ENCODE measurements around the gene ZNF804B.

The ZNF804B gene

DNA sequence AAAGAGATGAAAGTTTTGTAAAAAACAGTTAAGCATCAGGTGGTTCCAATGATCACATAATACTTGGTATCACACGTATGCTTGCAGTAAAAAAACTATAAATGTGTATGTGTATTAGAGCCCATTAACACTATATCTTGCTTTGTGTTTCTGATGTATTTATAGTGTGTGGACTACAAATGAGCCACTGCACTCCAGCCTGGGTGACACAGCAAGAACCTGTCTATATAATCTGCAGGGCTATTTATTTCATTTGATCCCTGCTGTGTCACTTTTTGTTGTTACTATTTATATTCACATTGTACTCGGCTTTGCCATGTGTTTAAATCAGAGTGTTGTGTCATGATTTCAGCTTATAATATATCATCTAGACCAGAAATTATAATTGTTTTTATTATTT, 523.8 kb downstream of the ZNF804B start:
- no peak for DNase-seq (ENCODE audit: low spot score)

DNA sequence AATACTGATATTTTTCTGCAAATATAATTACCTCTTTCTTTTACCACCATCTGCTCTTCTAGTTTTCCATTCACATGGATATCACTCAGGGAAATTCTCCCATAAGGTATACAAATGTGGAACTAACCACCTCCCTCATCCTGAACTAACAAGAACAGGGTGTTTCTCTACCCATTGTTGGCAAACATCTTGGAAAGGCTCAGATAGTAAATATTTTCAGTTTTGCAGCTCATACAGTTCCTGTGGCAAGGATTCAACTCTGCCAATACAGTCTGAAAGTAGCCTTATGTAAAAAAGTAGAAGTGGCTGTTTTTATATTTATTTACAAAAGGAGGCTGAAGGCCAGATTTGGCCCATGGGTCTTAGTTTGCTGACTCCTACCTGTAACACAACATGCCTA, 549.0 kb downstream of the ZNF804B start:
- no peak for DNase-seq (ENCODE audit: low spot score)

DNA sequence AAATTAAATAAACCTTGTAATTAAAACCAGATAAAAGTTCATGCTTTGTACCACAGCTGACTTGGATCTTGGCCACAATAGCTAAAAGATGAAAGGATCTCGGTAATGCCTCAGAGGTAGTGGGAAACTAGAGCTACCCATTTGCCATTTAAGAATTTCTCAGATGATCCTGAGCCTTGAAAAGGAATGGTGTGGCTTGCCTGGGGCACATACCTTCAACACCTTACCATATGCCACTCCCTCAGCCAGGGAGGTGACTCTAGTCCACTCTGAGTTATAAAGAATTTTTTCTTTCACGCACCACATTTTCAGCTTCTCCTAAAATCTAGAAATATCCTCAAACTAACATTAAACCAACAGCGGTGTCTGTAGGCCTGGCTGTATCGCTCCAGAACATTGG, 552.4 kb downstream of the ZNF804B start:
- DNase-seq (ENCODE audit: low spot score) = no peak

DNA sequence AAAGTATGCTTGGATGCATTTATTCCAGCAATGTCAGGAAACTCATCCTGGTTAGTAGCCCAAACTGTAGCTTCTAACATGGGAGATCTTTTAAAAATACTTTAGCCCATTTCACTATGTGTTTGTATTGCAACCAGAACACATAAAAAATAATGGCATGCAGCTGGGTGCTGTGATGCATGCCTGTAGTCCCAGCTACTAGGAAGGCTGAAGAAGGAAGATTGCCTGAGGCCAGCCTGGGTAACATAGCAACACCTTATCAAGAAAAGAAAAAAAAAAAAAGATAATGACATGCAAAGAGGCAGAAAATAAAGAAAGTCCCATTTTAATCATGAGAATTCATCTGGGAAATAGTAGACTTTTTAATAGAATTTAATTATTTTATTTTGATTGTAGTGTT, 553.1 kb downstream of the ZNF804B start:
- no peak for DNase-seq (ENCODE audit: low spot score)

DNA sequence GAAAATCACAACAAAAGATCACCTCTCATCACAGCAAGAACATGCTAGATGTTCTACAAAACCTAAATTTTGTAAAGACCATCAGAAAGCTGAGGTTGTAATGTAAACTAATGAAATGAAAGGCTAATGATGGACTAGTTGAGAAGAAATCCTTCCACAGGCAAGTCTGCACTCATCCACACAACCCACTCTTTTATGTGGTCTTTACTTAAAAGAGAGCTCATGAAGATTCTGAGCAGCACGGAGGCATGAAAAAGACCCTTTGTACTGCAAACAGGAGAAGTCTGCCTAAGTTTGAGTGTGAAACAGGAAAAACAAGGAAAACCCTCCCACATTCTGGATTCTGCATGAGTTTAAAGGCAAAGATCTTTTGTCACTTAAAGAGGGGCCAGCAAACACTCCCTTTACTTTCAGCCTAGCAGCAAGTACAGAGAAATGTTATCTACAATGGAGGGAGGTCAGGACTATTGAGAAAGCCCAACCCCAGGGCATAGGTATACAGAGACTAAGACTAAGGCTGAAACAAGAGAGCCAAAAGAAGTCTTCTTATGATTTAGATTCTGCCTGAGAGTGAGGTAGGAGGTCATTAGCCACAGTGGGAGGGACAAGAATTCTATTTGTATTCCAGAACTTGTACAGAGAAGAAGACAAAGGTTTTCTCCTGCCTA, 557.2 kb downstream of the ZNF804B start:
- DNase-seq (ENCODE audit: low spot score) = no peak

DNA sequence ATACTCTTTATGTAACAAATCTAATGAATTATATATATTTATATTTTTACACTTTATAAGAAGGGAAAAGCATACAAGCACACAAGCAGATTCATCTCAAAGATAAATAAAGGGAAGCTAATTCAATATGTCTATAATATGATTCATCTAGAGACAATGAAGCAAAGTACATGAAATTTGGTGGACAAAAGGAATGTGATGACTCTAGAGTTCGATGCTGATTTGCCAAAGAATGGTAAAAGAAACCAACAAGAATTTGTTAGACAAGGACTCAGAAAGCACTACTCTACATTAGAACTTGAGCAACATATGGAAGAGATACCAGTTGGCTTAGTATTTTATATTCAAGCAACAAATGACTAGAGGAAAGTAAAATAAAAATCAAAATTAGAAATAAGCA, 572.5 kb downstream of the ZNF804B start:
- DNase-seq (ENCODE audit: low spot score) = no peak

DNA sequence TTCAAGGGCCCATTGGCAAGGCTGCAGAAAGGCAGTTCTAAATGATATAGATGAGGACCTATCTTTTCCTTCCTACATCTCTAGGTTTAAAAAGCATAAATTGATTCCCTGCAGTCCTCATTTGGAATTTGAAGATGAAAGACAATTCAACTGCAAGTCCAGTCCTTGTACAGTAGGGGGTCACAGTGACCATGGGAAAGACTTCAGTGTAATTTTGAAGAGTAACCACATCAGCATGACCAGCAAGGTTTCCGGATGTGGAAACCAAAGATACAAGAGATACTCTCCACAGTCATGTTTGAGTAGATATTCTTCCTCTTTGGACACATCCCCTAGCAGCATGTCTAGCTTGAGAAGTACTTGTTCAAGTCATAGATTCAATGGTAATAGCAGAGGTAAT, 575.3 kb downstream of the ZNF804B start:
- DNase-seq (ENCODE audit: low spot score) = no peak

DNA sequence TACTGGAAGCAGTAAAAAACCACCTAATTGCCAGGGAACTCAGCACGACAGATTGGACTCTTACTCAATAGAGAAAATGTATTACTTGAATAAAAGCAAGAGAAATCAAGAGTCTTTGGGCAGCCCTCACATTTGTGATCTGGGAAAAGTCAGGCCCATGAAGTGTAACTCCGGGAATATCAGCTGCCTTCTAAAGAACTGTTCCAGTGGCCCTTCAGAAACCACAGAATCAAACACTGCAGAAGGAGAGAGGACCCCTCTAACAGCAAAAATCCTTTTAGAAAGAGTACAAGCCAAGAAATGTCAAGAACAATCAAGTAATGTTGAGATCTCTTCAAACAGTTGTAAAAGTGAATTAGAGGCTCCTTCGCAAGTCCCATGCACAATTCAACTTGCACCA, 576.0 kb downstream of the ZNF804B start:
- no peak for DNase-seq (ENCODE audit: low spot score)

DNA sequence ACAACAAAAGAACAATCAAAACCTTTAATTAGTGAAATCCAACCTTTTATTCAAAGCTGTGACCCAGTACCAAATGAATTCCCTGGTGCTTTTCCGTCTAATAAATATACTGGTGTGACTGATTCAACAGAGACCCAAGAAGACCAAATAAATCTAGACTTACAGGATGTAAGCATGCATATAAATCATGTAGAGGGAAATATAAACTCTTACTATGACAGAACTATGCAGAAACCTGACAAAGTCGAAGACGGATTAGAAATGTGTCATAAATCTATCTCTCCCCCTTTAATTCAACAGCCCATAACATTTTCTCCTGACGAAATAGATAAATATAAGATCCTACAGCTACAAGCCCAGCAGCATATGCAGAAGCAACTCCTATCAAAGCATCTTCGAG, 576.6 kb downstream of the ZNF804B start:
- no peak for DNase-seq (ENCODE audit: low spot score)

DNA sequence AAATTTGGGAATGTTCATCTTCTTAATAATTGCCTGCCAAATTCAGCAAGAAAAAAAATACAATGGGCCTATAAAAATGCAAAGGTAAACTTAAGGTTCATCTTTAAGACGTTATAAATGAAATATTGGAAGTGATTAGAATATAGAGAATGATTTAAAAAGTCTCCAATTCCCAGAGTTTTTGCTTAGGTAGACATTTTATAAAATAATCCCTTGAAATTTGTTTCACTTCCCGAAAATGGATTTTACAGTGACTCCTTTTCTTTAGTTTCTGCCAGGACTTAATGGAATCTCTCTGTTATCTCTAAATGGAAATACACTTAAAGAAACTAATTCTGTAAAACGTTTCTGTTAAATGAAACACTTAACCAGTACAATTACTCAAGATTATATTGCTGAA, 580.2 kb downstream of the ZNF804B start:
- DNase-seq (ENCODE audit: low spot score) = no peak

DNA sequence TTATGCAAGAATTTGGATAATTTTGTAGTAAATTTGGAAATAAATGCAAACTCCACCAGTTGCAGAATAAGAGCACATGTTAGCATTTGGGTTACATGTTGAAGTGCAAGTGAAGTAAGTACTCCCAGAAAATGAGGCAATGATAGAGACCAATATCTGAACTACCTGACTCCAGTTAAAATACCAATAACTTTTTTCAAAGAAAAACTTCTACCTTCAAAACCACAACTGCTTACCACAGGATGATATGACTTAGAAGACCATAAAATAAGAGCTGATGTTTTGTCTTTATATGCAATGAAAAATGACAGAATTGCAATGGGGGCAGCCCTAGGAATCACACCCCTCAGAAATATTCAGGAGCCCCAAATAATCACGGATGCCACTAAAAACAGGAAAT, 597.6 kb downstream of the ZNF804B start:
- DNase-seq (ENCODE audit: low spot score) = no peak

DNA sequence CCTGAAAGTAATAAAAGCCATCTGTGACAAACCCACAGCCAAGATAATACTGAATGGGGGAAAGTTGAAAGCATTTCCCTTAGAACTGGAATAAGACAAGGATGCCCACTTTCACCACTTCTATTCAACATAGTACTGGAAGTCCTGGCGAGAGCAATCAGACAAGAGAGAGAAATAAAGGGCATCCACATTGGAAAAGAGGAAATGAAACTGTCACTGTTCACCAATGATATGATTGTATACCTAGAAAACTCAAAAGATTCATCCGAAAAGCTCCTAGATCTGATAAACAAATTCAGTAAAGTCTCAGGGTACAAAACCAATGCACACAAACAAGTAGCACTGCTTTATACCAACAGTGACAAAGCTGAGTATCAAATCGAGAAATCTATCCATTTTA, 617.7 kb downstream of the ZNF804B start:
- no peak for DNase-seq (ENCODE audit: low spot score)

DNA sequence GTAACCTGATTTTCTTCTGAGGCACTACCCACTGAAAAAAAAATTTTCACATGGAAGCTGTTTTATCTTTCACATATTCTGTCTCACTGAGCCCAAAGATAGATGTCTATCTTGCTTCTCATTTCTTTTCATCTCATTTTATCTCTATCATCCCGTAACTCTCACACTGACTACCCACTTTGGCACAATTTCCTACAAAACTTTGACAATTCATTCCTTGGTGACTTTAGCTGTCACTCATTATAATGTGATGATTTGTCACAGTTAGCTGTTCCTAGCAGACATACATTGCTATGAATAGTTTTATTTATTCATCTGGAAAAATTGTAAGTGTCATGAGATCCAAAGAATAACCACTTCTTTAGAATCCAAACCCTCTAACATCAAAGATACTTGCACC, 625.9 kb downstream of the ZNF804B start:
- DNase-seq (ENCODE audit: low spot score) = no peak
